GM12878 (cell line): Measurements from ENCODE around the gene P3H3. TPM values are rescaled to one million over a fixed set of nuclear protein-coding genes. Genes with fewer than 3 reads are reported as not detected.

ENCODE experiments used
- ASH2L ChIP-seq: fragments of 300-600, 200-600 bp; sonication (generic); IDR thresholded peaks from 2 replicates; pipeline ENCODE4 v1.6.1; 2017; ENCODE audit warnings: low read depth, mild to moderate bottlenecking, borderline replicate concordance
- ATF7 ChIP-seq: fragments of 450-650 bp; IDR thresholded peaks from 2 replicates; pipeline ENCODE4 v1.6.1; 2016; ENCODE audit warnings: low read depth, mild to moderate bottlenecking
- CBFB ChIP-seq: IDR thresholded peaks from 2 replicates; pipeline ENCODE4 v1.6.1; 2016; ENCODE audit warnings: antibody characterized with exemption, low read depth
- CBX3 ChIP-seq: fragments of 200-600 bp; sonication (generic); IDR thresholded peaks from 2 replicates; pipeline ENCODE4 v1.6.1; 2016; ENCODE audit warnings: low read depth, borderline replicate concordance
- EP300 ChIP-seq, 2 experiments: fragments of 150-350 bp in 1 of 2; IDR thresholded peaks; 2 replicates each; pipeline ENCODE4 v1.6.1; 2011 to 2012; ENCODE audit warnings: low read depth in 2 of 2, low read length in 2 of 2, borderline replicate concordance in 1 of 2, improper control_type of control experiment in 1 of 2, inconsistent platforms in 1 of 2; ENCODE audit not compliant: control insufficient read depth in 1 of 2
- FOS ChIP-seq: IDR thresholded peaks from 3 replicates; pipeline ENCODE4 v1.6.1; 2011; ENCODE audit warnings: borderline replicate concordance; ENCODE audit not compliant: insufficient read length; ENCODE audit errors: extremely low read depth
- FOXK2 ChIP-seq: fragments of 450-650 bp; IDR thresholded peaks from 2 replicates; pipeline ENCODE4 v1.6.1; 2017; ENCODE audit warnings: mild to moderate bottlenecking, moderate library complexity
- GABPA ChIP-seq: IDR thresholded peaks from 2 replicates; pipeline ENCODE4 v1.6.1; 2014; ENCODE audit warnings: antibody characterized with exemption, low read depth, mild to moderate bottlenecking, inconsistent platforms
- JUNB ChIP-seq: IDR thresholded peaks from 2 replicates; pipeline ENCODE4 v1.6.1; 2016; ENCODE audit warnings: antibody characterized with exemption, mild to moderate bottlenecking
- JUND ChIP-seq: IDR thresholded peaks from 2 replicates; pipeline ENCODE4 v1.6.1; 2012; ENCODE audit warnings: low read depth, mild to moderate bottlenecking, low read length, improper control_type of control experiment, moderate library complexity
- KDM1A ChIP-seq: fragments of 200-600 bp; sonication (generic); IDR thresholded peaks from 2 replicates; pipeline ENCODE4 v1.6.1; 2016; ENCODE audit warnings: borderline replicate concordance
- MTA2 ChIP-seq: fragments of 450-650 bp; IDR thresholded peaks from 2 replicates; pipeline ENCODE4 v1.6.1; 2016; ENCODE audit warnings: low read depth, mild to moderate bottlenecking, moderate library complexity
- NFIC ChIP-seq: IDR thresholded peaks from 2 replicates; pipeline ENCODE4 v1.6.1; 2012; ENCODE audit warnings: low read depth, mild to moderate bottlenecking, inconsistent platforms, low read length, moderate library complexity
- PBX3 ChIP-seq: IDR thresholded peaks from 2 replicates; pipeline ENCODE4 v1.6.1; 2011; ENCODE audit warnings: mild to moderate bottlenecking, low read depth, low read length, moderate library complexity; ENCODE audit not compliant: insufficient replicate concordance
- PKNOX1 ChIP-seq: fragments of 450-650 bp; IDR thresholded peaks from 2 replicates; pipeline ENCODE4 v1.6.1; 2016; ENCODE audit warnings: mild to moderate bottlenecking
- STAT3 ChIP-seq: IDR thresholded peaks from 2 replicates; pipeline ENCODE4 v1.6.1; 2011; ENCODE audit warnings: low read depth, low read length, improper control_type of control experiment
- YBX1 ChIP-seq: fragments of 450-650 bp; IDR thresholded peaks from 2 replicates; pipeline ENCODE4 v1.6.1; 2016; ENCODE audit warnings: antibody characterized with exemption
- ZBTB11 ChIP-seq: fragments of 450-650 bp; formaldehyde crosslinking; IDR thresholded peaks from 2 replicates; pipeline ENCODE4 v1.5.0; 2022; ENCODE audit warnings: mild to moderate bottlenecking, missing genetic modification characterization
- ZNF207 ChIP-seq: fragments of 450-650 bp; IDR thresholded peaks from 2 replicates; pipeline ENCODE4 v1.6.1; 2014; ENCODE audit warnings: antibody characterized with exemption, mild to moderate bottlenecking, borderline replicate concordance
- ZNF592 ChIP-seq: fragments of 450-650 bp; IDR thresholded peaks from 2 replicates; pipeline ENCODE4 v1.6.1; 2017; ENCODE audit warnings: mild to moderate bottlenecking, moderate library complexity
- polyA plus RNA-seq, 11 experiments: library from polyadenylated mRNA; depleted of rRNA in 4 of 11; unstranded in 6 of 11; stranded (reverse) in 5 of 11; fragments of >200 nt; fragmentation: Nextera tagmentation in 4 of 11; fragmentation: Illumina TruSeq in 1 of 11; extraction: Ambion mirVana in 4 of 11; extraction: Trizol in 1 of 11; gene quantifications; 1 replicate in 1 of 11; 2 replicates in 10 of 11; pipeline versions ENCODE4 v1.2.1 to v1.2.3, GENCODE V29; 2011 to 2016; ENCODE audit warnings: inconsistent platforms in 2 of 11, missing spikeins in 2 of 11, low read depth in 1 of 11
- total RNA-seq, 4 experiments: library from RNA; depleted of rRNA in 3 of 4; stranded (reverse); fragments of >200 nt in 3 of 4; fragmentation: Illumina TruSeq in 1 of 4; extraction: Trizol in 1 of 4; gene quantifications; 2 replicates each; pipeline versions ENCODE4 v1.2.1 to v1.2.3, GENCODE V29; 2013 to 2021

The P3H3 gene
- total and polyA plus RNA-seq, 10 of the 15 experiments (the other 5 are each of a cell fraction or from before 2014, with no cell fraction given), result 0.03 to 0.21 (median 0.05) TPM; not detected in 7

GRCh38 chr12:6867413-6868210 lies 39.4 kb downstream of the P3H3 start, which contains the start of gene TPI1 (continued):
- TF ChIP-seq EP300 (IDR thresholded peaks at IDR 0.05; ENCODE audit: borderline replicate concordance in 1 of 2, control insufficient read depth in 1 of 2, low read depth in 2 of 2, low read length in 2 of 2) (no peak), NFIC (no peak), JUNB (no peak), PBX3 (no peak), ZNF207 (peak; percentile 51; the same call in 1 of the 2 replicates), ZNF592 (no peak), KDM1A (no peak), CBX3 (no peak), JUND (no peak), PKNOX1 (no peak), GABPA (no peak), FOS (no peak), FOXK2 (no peak), ZBTB11 (CRISPR knock-in tag) (no peak; the same call in 1 of the 2 replicates), YBX1 (no peak), ATF7 (no peak), ASH2L (no peak), CBFB (peak; percentile 90), STAT3 (no peak), MTA2 (no peak)
